ENCODE data around the gene AATK.
A peak's percentile ranks its signal among the peaks of the same experiment; 100 is the strongest.
"Not testable (repeated sequence)": the region's sequence is repeated elsewhere in the genome, so short reads cannot be mapped to it uniquely, and the experiment has no call there.

AATK gene

DNA sequence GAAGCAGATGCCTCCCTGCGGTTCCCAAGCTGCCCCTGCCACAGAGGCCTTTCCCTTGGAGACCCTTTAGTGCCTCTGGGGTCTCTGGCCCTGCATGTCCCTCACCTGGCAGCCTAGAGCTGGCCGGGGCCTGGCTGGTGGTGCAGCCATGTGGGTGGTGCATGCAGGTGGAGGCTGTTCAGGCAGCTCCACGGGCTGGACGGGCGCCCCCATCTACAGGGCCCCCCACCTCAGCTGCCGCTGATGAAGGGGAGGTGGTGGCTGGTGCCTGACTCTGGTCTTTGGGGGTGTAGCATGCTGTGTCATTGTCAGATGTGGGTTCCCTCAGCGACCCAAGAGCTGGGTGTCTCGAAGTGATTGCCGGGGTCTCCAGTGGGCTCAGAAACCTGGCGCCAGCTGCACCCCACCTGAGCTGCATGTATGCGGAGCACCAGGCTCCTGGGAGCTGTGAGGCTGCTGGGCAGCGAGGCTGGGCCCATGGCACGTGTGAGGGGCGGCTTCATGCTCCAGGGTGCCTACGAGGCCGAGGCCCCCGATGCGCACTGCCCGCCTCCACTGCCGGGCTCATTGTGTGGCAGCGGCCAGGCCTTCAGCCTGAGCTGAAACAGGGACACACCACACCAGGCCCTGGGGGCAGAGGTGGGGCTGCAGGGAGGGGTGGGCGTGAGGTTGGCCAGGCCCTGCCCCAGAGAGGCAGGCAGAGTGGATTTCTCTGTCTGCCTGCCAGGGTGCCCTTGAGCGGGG lies 74.1 kb downstream of the AATK start:
- DNase-seq (ENCODE audit: low read depth in 2 of 2), result no peak

DNA sequence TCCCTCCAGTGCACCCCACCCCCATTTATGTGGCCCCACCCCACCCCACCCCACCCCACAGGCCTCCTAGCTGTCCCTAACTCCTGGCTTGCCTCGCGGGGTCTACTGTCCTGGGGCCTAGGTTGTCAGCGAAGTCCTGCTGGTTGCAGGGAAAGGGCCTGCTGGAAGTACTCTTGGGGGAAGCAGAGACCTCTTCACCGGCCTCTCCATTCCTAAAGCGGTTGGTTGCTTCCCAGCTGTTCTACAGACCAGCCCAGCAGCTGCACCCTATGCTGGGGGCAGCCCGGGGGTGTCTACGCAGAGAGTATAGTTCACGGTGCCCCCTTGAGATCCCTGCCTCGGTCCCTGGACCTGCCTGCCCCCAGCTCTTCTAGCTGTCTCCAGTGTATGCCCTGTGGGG lies 74.9 kb downstream of the AATK start:
- no peak for DNase-seq (ENCODE audit: low read depth in 2 of 2)

DNA sequence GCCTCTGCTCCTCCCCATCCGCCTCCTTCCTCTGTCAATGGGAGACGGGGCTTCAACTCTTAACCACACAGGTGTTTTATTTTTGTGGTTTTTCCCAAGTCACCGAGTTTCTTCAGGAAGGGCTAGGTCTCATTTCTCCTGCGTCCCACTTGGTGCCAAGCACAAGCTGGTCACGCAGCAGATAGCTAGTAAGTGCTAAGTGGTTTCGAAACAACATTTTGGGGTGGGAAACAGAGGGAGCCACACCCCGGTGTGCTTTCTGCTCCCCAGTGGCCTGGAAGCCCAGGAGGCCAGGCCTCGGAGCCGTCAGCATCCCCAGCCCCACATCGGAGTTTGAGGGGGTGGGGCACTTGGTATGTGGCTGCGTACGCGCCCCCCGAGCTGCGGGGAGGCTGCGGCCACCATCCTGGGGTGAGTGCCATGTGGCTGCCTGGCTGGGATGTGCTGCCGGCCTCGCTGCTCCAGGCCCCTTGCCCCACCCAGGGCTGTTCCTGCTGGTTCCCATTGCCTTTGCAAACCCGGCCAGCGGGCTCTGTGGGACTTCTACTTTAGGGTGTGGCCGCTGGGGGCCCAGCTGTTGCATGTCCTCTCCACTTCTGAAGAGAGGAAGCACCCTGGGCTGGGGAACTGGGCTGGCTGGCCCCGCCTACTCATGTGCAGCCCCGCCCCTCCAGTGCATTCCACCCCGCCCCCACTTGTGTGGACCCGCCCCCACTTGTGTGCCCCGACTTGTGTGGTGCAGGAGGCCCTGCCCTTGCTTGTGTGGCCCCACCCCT lies 75.5 kb downstream of the AATK start:
- DNase-seq (ENCODE audit: low read depth in 2 of 2), result peak in 1 of 2 donors; percentile 8

DNA sequence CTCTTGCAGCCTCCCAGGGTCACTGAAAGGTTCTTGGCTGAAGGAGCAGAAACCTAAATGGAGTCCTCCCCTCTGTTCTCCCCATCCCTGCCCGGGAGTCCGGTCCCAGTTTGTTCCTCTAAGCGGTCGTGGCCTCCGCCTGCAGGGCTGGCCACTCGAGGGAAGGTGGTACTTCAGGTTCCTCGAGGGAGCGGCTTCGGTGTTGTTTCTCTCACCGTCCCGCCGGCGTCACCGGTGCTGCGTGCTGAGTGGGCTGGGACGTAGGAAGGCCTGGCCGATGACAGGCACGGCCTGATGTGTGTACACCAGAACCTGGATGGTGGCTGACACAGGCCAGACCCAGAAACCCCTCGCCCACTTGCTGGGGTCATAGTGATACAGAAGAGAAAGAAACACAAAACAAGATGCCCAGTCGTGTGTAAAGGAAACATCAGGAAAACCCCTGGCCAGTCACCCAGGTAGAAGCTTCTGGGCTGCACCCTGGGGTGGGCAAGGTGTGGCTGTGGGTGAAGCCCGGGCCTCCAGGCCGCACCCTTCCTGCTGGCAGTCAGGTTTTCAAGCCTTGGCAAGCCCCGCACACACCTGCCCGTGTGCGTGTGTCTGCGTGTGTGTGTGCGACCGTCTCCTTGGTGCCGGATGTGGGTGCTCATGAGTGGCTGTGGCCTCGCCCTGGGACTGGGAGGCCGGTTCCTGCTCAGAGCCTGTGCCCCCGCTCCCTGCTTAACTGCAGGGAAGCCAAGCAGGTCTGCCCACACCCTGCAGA lies 79.1 kb downstream of the AATK start:
- DNase-seq (ENCODE audit: low read depth in 2 of 2), result no peak

DNA sequence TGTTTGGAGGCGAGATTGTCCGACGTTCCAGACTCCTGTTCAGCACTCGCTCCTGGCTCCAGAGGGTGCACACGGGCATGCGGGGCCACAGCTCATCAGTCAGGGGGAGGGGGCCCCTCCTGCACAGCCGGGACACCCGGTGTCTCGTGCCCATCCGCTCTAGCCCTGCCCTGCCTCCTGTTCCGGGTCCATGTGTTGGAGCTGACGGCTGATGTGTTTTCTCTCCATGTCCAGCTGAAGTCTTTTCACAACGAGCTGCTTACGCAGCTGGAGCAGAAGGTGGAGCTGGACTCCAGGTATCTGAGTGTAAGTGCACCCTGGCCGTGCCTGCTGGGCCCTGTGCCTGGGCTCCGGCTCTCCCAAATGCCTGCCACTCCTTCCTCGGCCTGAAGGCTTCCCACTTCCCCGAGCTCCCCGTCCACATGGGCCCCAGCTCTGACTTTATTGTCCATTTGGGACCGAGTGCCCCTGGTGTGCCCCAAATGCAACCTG lies 80.6 kb downstream of the AATK start:
- DNase-seq (ENCODE audit: low read depth in 2 of 2), result no peak

DNA sequence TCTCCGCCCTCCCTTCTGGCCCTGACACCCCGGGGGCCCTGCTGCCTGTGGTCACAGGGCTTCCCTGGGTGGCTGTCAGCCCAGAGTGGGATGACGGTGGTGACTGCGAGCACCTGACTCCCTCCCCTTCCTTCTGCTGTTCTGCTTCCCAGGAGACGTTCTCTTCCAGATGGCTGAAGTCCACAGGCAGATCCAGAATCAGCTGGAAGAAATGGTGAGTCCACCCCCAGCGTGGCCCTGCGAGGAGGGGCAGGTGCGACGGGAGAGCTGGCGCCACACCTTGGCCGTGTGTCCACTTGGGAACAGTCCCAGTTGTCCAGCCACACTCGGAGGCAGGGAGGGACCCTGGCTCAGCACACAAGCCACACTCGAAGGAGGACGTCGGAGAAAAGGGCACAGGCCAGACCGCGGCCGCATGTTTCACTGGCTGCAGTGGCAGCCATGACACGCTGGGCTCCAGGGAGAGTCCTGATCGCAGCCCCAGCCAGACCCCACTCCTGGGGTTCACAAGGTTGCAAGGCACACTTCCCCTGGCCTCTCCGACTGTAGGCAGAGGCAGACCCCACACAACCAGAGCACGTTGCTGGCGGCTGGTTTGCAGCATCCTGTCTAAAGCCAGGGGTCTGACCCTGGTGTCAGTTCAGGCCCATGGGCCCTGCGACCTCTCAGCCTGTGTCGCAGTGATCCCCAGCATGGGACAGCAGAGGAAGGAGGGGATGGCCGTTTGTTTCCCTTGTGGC lies 81.2 kb downstream of the AATK start:
- no peak for DNase-seq (ENCODE audit: low read depth in 2 of 2)

DNA sequence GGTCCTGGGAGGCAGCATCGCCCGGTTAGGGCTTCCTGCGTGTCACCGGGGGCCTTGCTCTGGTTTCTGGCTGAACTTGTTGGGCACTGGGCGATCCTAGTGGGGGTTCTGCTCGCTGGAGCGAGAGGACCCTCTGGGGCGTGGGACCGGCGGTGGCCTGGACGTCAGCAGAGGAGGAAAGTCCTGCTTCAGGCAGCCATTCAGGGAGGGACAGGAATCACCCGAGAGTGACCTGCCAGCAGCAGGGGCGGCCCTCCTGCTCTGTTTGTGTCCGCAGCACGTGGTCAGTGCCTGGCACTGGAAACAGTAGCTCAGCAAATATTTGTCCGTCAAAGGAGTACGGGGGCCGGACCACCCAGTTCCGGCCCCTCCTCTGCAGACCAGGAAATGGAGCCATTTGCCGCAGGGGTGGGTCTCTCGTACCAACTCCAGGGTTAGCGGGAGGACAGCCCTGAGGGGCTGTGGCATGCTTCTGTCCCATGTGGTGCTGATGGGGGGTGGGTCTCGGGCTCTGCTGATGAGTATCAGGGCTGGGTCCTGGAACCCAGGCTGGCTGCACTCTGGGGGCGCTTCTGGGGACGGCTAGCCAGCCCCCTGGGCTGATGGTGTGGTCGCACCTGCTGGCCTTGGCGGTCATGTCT lies 82.8 kb downstream of the AATK start:
- no peak for DNase-seq (ENCODE audit: low read depth in 2 of 2)

DNA sequence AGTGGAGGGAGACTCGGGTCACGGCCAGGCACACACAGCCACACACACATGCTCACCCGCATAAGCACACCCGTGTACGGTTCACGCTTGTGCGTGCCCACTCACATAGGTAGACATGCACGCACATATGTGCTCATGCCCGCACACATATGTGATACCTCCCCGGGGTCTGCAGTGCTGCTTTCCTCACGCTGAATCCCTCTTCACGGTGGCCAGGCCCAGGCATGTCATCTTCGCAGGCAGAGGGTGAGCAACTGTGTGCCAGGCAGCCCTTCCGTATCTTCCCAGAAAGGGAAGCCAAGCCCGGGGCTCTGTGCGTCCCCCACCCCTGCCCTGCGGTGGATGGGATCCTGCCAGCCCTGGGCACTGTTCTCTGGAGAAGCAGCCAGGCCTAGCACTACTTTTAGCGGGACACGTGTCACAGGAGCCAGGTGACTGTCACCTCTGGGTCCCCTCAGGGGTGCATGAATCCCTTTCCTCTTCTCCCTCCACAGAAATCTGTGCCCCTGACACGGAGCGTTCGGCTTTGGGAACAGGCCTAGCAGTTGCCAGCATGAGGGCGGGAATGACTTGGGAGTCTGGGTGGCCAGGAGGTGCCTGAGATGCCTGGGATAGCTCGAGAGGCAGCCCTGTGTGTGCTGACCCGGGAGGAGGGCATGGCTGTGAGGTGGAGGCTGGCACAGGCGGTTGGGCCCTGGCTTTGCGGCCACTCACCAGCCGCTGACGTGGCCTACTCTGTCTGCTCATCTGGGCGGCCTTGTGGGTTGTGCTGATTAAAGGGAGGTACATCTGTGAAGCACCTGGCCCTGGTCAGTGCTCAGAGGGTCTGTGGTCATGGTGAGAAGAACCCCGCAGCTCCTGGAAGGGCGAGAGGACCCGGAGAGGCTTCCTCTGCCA lies 83.6 kb downstream of the AATK start:
- no peak for DNase-seq (ENCODE audit: low read depth in 2 of 2)

DNA sequence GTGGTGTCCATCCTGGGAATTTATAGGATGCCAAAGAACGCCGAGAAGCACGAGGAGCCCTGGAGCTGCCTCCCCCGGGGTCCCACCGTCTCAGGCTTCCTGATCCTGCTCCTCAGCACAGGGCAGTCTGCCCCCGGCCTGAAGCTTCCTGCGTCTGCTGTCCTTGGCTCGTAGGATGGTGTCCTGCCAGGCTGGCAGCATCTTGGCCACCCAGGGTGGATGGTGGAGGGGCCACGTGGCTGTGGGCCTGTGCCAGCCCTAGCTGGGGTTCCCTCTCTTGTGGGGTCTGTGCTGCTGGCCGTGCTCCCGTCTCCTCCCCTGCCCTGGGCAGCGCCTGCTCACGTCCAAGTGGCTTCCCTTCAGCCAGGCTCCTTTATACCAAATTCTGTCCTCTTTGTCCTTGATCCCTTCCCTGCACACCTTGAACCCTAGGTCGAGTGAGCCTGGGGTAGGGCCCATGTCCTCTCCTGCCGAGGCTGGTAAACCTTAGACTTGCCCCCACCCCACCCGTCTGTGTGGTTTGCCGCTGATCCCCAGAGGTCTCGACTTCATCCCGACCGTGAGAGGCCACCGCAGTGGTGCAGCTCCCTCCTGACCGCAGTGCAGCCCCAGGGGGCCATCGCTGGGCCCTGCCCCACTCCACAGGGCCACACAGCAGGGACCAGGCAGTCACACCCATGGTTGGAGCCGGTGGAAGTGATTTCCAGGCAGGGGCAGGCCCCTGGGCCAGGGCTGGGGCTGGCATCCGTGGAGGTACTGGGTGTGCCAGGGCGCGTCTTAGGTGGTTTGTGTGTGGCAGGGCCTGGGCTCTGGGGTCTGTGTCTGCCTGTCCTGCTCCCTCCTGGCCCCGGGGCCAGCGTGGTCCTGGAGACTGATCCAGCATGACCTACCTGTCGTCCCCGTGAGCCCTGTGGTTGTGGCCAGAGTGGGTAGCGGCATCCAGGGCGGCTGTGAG lies 84.5 kb downstream of the AATK start:
- no peak for DNase-seq (ENCODE audit: low read depth in 2 of 2)

DNA sequence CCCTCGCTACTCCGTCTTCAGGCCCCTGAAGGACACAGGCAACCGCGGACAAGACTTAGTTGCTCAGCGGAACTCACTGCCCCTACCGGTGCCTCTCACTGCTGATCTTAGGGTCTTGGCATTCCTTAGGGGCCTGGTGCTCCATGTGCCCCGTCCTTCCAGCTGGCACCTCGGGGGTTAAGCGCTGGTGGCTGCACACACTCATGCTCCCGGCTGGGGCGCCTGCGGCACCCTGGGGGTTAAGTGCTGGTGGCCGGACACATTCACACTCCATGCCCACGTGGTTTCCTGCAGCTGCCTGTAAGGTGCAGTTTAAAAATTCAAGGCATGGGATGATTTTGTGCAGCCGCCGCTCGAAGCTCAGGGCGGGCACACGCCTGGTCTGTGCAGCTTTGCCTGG lies 86.0 kb downstream of the AATK start:
- DNase-seq (ENCODE audit: low read depth in 2 of 2), result no peak

DNA sequence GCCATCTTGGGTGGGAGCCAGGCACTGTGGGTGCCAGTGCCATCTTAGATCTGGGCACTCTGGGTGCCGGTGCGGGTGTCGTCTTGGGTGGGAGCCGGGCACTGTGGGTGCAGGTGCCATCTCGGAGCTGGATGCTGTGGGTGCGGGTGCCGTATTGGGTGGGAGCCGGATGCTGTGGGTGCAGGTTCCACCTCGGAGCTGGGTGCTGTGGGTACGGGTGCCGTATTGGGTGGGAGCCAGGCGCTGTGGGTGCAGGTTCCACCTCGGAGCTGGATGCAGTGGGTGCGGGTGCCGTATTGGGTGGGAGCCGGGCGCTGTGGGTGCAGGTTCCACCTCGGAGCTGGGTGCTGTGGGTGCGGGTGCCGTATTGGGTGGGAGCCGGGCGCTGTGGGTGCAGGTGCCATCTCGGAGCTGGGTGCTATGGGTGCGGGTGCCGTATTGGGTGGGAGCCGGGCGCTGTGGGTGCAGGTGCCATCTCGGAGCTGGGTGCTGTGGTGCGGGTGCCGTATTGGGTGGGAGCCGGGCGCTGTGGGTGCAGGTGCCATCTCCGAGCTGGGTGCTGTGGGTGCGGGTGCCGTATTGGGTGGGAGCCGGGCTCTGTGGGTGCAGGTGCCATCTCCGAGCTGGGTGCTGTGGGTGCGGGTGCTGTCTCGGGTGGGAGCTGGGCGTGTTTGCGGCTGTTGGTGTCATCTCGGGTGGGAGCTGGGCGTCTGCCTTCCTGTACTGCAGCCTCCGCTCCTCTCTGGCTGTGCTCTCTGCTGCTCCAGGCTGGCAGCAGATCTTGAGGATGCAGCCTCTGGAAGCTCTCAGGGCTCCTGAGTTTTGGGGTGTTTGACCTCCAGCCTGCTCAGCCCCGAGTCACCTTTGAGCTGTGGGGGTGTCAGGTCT lies 87.8 kb downstream of the AATK start:
- not testable (repeated sequence) for DNase-seq (ENCODE audit: low read depth in 2 of 2)

DNA sequence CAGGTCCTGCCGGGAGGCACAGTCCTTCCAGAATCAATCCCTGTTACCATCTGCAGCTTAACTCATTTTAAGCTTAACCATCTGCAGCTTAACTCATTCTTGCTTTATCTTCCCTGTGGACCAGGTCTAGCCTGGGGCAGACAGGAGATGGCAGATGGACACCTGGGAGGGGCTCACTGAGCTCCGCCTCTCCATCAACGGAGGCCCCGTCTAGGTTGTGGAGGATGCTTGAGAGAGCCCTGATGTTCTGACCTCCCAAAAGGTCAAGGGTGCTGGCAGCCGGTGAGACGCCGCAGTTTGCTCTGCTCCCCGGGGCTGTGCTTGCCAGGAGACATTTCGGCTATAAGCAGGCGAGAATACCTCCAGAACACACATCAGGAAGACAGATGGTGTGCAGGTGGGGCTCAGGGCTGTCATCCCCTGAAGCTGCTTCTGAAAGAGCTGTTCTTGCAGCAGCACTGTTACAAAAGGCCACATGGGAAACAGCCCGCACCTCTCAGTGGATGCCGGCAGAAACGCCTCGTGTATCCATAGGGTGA lies 89.8 kb downstream of the AATK start:
- no peak for DNase-seq (ENCODE audit: low read depth in 2 of 2)

DNA sequence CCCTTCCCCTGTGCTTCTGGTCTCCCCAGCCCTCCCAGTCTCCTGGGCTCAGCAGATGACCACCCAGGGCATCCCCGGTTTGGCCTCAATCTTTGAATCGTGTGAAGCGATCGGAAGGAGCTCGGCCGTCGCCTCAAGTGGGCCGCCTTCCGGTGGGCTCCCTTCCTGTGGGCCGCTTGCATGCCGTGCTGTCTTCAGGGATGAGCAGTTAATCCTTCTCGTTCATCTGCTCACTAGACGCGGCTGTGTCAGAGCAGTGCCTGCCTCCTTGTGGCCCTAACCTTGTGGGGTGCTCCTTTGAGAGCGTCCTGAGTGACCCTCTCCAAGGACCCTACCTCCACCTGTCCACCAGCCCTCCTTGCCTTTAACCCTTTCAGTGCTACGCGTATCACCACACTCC lies 90.7 kb downstream of the AATK start:
- DNase-seq (ENCODE audit: low read depth in 2 of 2), result no peak

DNA sequence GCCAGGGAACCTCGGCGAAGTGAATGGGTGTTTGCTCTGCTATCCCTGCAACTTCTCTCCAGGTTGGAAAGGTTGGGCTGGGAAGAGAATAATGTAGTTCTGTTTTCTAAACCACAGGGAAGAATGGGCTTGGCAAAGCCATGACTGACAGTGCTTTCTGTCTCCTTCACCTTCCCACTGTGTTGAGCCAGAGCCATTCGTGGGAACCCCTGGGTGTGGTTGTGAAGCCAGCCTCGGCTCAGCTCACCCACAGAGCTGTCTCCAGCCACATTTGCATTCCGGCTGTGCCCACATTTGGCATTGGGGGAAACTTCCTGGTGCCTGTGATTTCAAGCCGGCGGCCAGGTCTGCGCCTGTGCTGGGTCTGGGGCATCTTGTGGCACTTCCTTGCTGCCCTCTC lies 91.1 kb downstream of the AATK start:
- no peak for DNase-seq (ENCODE audit: low read depth in 2 of 2)

DNA sequence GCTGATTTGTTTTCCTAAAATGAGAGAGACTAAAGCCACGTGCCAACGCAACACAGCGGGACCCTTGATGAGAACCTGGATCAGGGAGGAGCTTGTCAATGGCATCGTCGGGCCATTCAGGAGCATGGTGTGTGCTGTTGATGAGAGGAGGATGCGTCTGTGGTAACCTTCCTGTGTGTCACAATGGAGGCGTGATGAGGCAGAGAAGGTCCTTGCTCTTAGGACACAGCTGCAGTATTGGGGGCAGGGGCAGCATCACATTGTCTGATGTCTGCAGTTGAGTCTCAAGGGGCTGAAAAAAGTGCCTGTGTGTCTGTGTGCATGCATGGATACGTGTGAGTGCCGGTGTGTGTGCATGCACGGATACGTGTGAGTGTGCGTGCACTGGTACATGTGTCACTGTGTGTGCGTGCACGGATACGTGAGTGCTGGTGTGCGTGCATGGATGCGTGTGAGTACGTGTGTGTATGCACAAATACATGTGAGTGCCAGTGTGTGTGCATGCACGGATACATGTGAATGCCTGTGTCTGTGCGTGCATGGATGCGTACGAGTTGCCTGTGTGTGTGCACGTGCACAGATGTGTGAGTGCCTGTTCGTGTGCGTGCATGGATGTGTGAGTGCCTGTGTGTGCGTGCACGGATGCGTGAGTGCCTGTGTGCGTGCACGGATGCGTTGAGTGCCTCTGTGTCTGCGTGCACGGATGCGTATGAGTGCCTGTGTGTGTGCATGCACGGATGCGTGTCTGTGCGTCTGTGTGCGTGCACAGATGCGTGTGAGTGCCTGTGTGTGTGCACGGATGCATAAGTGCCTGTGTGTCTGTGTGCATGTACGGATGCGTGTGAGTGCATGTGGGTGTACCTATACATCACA lies 91.8 kb downstream of the AATK start:
- no peak for DNase-seq (ENCODE audit: low read depth in 2 of 2)
